DND-41 (cell line): ENCODE data around the gene MEGF11.

Source experiments
- CTCF ChIP-seq: IDR thresholded peaks from 2 replicates; pipeline ENCODE4 v1.5.1; 2012; ENCODE audit warnings: borderline replicate concordance, low read length, moderate library complexity, mild to moderate bottlenecking; ENCODE audit not compliant: poor library complexity, severe bottlenecking; ENCODE audit errors: extremely low read depth
- EZH2 ChIP-seq: IDR thresholded peaks from 3 replicates; pipeline ENCODE4 v1.6.1; 2012; ENCODE audit warnings: borderline replicate concordance, low read depth, mild to moderate bottlenecking, moderate library complexity, low read length, inconsistent platforms; ENCODE audit not compliant: severe bottlenecking

- no peak for TF ChIP-seq EZH2
- no peak for TF ChIP-seq CTCF
Measured at GRCh38 chr15:65887565-65887964, 366.0 kb downstream of the MEGF11 start.
